Measurements from ENCODE around the gene TBC1D19. TPM values are rescaled to one million over a fixed set of nuclear protein-coding genes. Genes with fewer than 3 reads are reported as not detected.

TBC1D19 gene
- total and polyA plus RNA-seq, 9 of the 15 experiments (the other 6 are each of a cell fraction or from before 2014, with no cell fraction given), result 0.73 to 5.6 (median 3.7) TPM

GRCh38 chr4:26583865-26584652 lies at the start of gene TBC1D19 (continued):
- TF ChIP-seq ARHGAP35 (IDR thresholded peaks at IDR 0.05; ENCODE audit: partially characterized antibody), result no peak
- TF ChIP-seq, protein P1, sequence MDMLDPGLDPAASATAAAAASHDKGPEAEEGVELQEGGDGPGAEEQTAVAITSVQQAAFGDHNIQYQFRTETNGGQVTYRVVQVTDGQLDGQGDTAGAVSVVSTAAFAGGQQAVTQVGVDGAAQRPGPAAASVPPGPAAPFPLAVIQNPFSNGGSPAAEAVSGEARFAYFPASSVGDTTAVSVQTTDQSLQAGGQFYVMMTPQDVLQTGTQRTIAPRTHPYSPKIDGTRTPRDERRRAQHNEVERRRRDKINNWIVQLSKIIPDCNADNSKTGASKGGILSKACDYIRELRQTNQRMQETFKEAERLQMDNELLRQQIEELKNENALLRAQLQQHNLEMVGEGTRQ (CRISPR knock-in tag; IDR thresholded peaks at IDR 0.05), result no peak
- TF ChIP-seq ZNF354B (CRISPR knock-in tag; IDR thresholded peaks at IDR 0.05), result no peak
- no peak for TF ChIP-seq BCOR (IDR thresholded peaks at IDR 0.05)
- TF ChIP-seq FOSL1 (tag; conservative IDR thresholded peaks at IDR 0.05), result peak; percentile 43; the same call in 1 of the 2 replicates
- peak; percentile 91 for TF ChIP-seq EHMT2 (IDR thresholded peaks at IDR 0.05)
- peak in 2 of 3 experiments; percentile 55 to 71 for TF ChIP-seq YY1 (IDR thresholded peaks at IDR 0.05; ENCODE audit: borderline replicate concordance in 1 of 3, control insufficient read depth in 1 of 3, extremely low read depth in 1 of 3, insufficient read depth in 3 of 3, insufficient read length in 1 of 3, insufficient replicate concordance in 2 of 3, low read depth in 1 of 3, low read length in 2 of 3)
- TF ChIP-seq LEF1 (IDR thresholded peaks at IDR 0.05), result no peak
- TF ChIP-seq NR2C1 (IDR thresholded peaks at IDR 0.05), result peak; percentile 47; the same call in 1 of the 2 replicates
- peak; percentile 57 for TF ChIP-seq NR2C1 (tag; IDR thresholded peaks at IDR 0.05)
- peak; percentile 38; the same call in 1 of the 2 replicates for TF ChIP-seq MYC (IDR thresholded peaks at IDR 0.05; ENCODE audit: low read depth, low read length)
- no peak for TF ChIP-seq MYC (CRISPR knock-in tag; IDR thresholded peaks at IDR 0.05; ENCODE audit: borderline replicate concordance, low read depth)
- TF ChIP-seq ZBTB17 (CRISPR knock-in tag; IDR thresholded peaks at IDR 0.05), result no peak
- TF ChIP-seq, protein P2, sequence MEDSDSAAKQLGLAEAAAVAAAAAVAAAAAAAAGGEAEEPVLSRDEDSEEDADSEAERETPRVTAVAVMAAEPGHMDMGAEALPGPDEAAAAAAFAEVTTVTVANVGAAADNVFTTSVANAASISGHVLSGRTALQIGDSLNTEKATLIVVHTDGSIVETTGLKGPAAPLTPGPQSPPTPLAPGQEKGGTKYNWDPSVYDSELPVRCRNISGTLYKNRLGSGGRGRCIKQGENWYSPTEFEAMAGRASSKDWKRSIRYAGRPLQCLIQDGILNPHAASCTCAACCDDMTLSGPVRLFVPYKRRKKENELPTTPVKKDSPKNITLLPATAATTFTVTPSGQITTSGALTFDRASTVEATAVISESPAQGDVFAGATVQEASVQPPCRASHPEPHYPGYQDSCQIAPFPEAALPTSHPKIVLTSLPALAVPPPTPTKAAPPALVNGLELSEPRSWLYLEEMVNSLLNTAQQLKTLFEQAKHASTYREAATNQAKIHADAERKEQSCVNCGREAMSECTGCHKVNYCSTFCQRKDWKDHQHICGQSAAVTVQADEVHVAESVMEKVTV (CRISPR knock-in tag; IDR thresholded peaks at IDR 0.05), result no peak
- TF ChIP-seq DNMT1 (IDR thresholded peaks at IDR 0.05), result no peak
- TF ChIP-seq RBM34 (IDR thresholded peaks at IDR 0.05; ENCODE audit: borderline replicate concordance, insufficient read depth, low read length), result no peak
- TF ChIP-seq HCFC1 (IDR thresholded peaks at IDR 0.05; ENCODE audit: low read depth, low read length), result peak; percentile 83
- no peak for TF ChIP-seq HOMEZ (CRISPR knock-in tag; IDR thresholded peaks at IDR 0.05)
- peak in 1 of 2 experiments; percentile 83; a peak in 2 of 4 replicates for TF ChIP-seq ZNF639 (CRISPR knock-in tag; conservative IDR thresholded peaks at IDR 0.05 in 1 of 2, IDR thresholded peaks at IDR 0.05 in 1 of 2)
- peak; percentile 43; the same call in 1 of the 2 replicates for TF ChIP-seq ZNF740 (CRISPR knock-in tag; IDR thresholded peaks at IDR 0.05)
- TF ChIP-seq ZNF740 (tag; IDR thresholded peaks at IDR 0.05), result no peak; a peak in 1 of 4 replicates
